GM19193 (cell line): ENCODE results near the gene AQP12B.

Source experiments
- POLR2A ChIP-seq: IDR thresholded peaks from 4 replicates; pipeline ENCODE4 v1.6.1; 2011; ENCODE audit not compliant: insufficient read depth, insufficient read length; ENCODE audit errors: extremely low read depth

Gene AQP12B

GRCh38 chr2:240688553-240688919, 5.9 kb upstream of the AQP12B start:
- TF ChIP-seq POLR2A: no peak

DNA sequence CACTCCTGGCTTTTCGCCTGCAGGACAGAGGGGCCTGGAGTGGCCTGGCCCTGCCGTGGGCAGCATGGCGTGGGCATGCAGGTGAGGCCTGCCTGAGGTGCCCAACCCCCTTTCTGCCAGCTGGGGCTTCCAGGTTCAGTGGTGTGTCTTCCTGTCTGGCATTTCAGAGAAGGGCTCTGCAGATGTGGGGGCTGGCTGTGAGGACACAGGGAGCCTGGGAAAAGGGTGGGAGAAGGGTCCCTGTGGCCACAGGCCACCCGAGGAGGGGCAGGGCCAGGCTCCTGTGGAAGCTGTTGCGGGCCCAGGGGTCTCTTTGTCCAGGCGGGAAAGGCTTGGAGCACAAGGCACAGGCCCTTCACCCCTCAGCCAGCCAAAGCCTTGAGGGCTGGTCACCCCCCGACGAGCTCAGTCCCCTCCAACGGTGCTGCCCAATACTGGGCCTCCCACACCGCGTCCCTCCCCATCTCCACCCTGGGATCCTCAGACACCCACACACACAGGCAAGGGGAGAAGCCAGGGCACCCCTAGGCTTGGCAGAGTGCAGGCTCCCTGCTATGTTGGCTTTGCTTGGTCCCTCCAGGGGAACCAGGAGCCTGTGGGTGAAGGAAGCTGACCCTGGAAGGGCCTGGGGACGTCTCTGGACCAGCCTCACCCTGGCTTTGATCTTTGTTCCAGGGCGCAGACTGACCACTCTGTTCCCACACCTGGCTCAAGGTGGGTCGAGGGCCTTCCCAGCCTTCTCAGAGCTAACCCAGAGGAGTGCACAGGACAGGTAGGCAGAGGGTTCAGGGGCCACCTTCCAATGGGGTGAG, 5.3 kb upstream of the AQP12B start:
- TF ChIP-seq POLR2A: no peak

DNA sequence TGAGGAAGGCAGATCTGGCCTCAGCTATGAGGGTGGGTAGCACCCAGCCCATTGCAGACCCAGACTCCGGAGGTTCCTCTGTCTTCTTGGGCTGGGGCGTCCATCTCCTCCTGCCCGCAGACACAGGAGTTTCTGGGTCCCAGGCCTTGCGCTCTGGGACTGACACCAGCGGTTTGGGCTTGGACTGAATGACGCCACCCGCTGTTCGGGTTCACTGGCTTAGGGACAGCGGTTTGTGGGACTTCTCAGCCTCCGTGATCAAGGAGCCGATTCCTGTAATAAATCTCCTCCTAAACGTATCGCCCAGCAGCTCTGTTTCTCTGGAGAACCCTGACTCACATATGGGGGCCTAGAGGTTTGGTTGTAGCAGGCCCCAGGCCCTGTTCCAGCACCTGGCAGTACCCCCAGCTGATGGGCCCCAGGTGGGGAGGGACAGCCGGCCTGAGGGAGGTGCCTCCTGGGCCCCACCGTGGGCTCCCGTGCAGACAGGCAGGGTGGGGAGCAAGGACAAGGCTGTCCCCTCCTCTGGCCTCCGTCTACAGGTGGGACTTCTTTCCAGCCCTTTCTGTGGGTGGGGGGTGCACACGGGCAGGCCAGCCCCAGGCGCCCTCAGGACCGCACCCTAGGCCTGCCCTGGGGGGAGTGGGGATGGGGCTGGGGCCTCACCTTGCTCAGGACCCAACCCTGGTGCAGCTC, 4.5 kb upstream of the AQP12B start:
- no peak for TF ChIP-seq POLR2A

DNA sequence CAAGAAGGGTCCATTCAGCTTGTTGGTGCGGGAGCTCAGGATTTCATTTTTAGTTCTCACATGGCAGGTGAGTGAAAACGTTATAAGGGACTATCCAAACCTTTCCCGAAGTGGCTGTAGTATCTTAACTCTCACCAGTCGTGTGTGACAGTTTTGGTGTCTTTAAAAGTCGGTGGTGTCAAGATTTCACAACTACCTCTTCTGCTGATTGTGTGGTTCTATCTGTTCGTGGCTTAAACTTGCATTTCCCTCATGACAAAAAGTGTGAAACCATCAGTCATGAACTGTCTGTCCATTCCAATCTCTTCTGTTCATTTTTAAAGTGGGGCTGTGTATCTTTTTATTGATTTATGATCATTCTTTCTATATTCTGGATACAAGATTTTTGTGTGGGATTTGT, 3.8 kb upstream of the AQP12B start:
- no peak for TF ChIP-seq POLR2A

DNA sequence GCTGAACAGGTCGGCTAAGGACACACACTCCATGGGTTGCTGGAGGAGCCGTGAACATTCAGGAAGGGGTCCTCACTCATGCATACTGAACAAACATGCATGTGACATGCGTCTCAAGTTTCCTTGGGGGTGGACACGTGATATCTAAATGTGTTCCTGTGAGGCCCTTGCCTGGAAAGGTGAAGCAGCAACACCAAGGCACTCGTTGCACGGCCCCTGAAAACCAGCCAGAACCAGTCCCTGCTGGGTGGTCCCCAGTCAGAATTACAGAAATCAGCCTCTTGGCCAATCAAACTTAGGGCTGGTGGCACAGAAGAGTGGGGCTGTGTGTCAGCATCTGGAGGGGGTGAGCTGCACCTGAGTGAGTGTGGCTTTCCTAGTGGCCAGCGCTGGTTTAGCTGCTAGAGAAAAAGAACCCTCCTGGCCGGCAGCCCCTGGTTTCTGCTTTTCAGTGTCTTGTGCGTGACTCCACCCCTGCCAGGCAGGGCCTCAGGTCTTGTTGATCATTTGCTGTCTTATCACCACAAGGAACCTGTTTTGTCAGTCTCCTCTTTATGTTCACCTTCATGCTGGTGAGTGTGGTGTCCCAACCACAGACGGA, 3.2 kb upstream of the AQP12B start:
- TF ChIP-seq POLR2A: no peak

- no peak for TF ChIP-seq POLR2A
Measured at GRCh38 chr2:240672701-240673190, 9.9 kb downstream of the AQP12B start.

- TF ChIP-seq POLR2A: no peak
Measured at GRCh38 chr2:240672076-240672700, 10.5 kb downstream of the AQP12B start.

DNA sequence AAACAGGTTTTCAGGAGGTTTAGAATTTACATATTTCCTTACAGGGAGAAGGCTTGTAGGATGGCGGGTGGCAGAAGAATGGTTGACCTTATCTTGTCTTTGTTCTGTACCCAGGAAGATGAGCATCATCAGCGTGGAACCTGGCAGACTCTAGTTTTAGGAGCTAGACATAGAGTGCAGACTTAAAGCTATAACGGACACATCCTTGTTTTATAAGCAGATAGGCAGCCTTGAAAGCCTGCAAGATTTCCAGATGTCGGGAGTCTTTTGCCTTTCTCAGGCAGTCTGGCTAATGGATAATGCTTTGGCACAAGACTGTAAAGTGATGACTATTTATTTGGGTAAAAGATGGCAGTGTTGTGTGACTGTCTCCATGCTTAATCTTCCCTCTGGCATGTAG, 11.7 kb downstream of the AQP12B start:
- no peak for TF ChIP-seq POLR2A

DNA sequence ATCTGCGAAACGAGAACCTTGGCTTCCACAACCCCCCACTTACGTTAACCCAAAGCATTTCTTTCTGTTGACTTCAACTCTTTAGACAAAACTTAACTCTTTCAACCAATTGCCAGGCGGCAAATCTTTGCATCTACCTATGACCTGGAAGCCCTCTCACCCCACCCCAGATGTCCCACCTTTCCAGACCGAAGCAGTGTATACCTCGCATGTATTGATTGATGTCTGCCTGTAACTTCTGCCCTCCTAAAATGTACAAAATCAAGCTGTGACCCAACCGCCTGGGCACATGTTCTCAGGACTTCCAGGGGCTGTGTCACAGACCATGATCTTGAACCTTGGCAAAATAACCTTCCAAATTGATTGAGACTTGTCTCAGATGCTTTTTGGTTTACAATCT, 12.3 kb downstream of the AQP12B start:
- TF ChIP-seq POLR2A: no peak

- no peak for TF ChIP-seq POLR2A
Measured at GRCh38 chr2:240664622-240665021, 18.1 kb downstream of the AQP12B start.

GRCh38 chr2:240663546-240664190, 19.0 kb downstream of the AQP12B start:
- TF ChIP-seq POLR2A: no peak

DNA sequence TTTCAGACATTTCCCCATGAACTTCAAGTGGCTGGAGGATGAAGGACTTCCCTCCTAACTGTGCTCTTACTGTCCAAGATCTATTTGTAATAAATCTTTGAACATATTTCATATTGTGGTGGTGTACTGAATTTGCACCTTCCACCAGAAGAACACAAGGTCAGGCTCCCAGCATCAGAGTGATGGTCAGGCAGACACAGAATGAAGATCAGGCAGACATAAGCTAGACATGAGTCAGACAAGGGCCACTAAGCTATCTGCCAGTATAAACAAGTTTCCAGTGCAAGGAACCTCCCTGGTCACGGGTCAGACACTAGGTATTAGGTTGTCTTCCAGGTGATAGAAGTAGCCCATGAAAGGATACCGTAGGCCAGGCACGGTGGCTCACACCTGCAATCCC, 20.0 kb downstream of the AQP12B start:
- TF ChIP-seq POLR2A: no peak

DNA sequence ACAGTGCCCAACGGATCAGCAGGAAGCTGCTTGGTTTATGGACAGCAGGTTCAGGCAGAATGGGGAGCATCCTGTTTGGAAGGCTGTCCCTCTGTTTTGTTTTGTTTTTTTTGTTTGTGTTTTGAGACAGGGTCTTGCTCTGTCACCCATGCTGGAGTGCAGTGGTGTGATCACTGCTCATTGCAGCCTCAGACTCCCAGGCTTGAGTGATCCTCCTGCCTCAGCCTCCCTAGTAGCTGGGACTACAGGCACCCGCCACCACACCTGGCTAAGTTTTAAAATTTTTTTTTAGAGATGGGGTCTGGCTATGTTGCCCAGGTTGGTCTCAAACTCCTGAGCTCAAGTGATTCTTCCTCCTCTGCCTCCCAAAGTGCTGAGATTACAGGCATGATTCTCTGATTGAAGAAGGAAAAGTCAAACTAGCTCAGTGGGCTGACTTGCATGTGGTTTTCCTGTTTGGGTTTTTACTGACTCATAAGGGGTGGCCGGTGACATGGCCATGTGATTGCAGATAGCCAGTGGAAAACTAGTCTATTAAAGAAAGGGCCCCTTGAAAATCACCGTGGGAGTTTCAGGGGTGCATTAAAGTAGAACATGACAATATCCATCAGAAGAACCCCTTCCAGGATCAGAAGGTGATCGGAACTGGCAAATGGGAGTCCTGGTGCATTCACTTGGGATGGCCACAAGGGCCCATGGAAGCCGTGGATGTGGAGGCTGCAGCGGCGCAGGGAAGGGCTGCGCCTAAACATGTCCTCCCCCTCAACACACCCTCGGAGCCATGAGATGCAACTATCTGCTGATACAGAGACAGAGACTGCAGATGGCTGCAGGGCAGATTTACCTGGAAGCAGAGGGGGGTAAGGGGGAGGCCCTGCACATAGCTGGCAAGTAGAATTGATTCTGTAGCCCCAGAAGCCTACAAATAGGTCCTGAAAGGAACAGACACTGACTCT, 26.5 kb downstream of the AQP12B start:
- no peak for TF ChIP-seq POLR2A

- no peak for TF ChIP-seq POLR2A
Measured at GRCh38 chr2:240651185-240651584, 31.5 kb downstream of the AQP12B start.
